Loucy (cell line): ENCODE results near the gene PEDS1.

Source experiments
- H2AFZ ChIP-seq: fragments of 200-600 bp; sonication (generic); 2 replicates; pipeline ENCODE4 v1.6.0; 2016; ENCODE audit warnings: antibody characterized with exemption, mild to moderate bottlenecking, low read length, moderate library complexity
- H3F3A ChIP-seq: fragments of 200-600 bp; 2 replicates; pipeline ENCODE4 v1.6.0; 2016; ENCODE audit warnings: antibody characterized with exemption, low read depth, mild to moderate bottlenecking
- H3K27me3 ChIP-seq: fragments of 200-600 bp; sonication (generic); 2 replicates; pipeline ENCODE4 v1.6.1; 2014; ENCODE audit warnings: low read length, mild to moderate bottlenecking; ENCODE audit not compliant: insufficient read depth, poor library complexity, severe bottlenecking
- H3K36me3 ChIP-seq: fragments of 200-600 bp; sonication (generic); 2 replicates; pipeline ENCODE4 v1.6.1; 2016; ENCODE audit warnings: low read length; ENCODE audit not compliant: insufficient read depth
- H3K4me1 ChIP-seq: fragments of 200-600 bp; sonication (generic); 2 replicates; pipeline ENCODE4 v1.5.1; 2014; ENCODE audit warnings: low read length, mild to moderate bottlenecking; ENCODE audit not compliant: insufficient read depth, poor library complexity, severe bottlenecking
- H3K4me2 ChIP-seq: fragments of 200-600 bp; sonication (generic); 2 replicates; pipeline ENCODE4 v1.6.0; 2014; ENCODE audit warnings: antibody characterized with exemption, low read length, low read depth, mild to moderate bottlenecking; ENCODE audit not compliant: poor library complexity, severe bottlenecking
- H3K4me3 ChIP-seq: fragments of 200-600 bp; sonication (generic); 2 replicates; pipeline ENCODE4 v1.5.1; 2014; ENCODE audit warnings: low read length, mild to moderate bottlenecking, mixed read lengths; ENCODE audit not compliant: poor library complexity, severe bottlenecking
- H3K79me2 ChIP-seq: fragments of 200-600 bp; sonication (generic); 2 replicates; pipeline ENCODE4 v1.6.1; 2014; ENCODE audit warnings: low read length; ENCODE audit not compliant: insufficient read depth
- H3K9ac ChIP-seq: fragments of 200-600 bp; sonication (generic); 2 replicates; pipeline ENCODE4 v1.6.0; 2014; ENCODE audit warnings: mild to moderate bottlenecking, low read depth, low read length, moderate library complexity; ENCODE audit not compliant: poor library complexity, severe bottlenecking
- H3K9me2 ChIP-seq: fragments of 200-600 bp; sonication (generic); replicated peaks from 2 replicates; pipeline ENCODE4 v1.6.1; 2016; ENCODE audit warnings: low read depth, low read length, mixed read lengths
- H3K9me3 ChIP-seq: fragments of 200-600 bp; sonication (generic); 2 replicates; pipeline ENCODE4 v1.6.1; 2014; ENCODE audit warnings: mild to moderate bottlenecking, antibody characterized with exemption, low read length, low read depth; ENCODE audit not compliant: insufficient read depth
- H4K20me1 ChIP-seq: fragments of 200-600 bp; sonication (generic); 2 replicates; pipeline ENCODE4 v1.6.0; 2014; ENCODE audit warnings: antibody characterized with exemption, low read length, mild to moderate bottlenecking; ENCODE audit not compliant: insufficient read depth, poor library complexity, severe bottlenecking
- EZH2phosphoT487 ChIP-seq: fragments of 200-600 bp; IDR thresholded peaks from 2 replicates; pipeline ENCODE4 v1.6.1; 2018; ENCODE audit warnings: antibody characterized with exemption, mild to moderate bottlenecking, moderate library complexity, borderline replicate concordance
- TF ChIP-seq, protein P1 (sequence below): fragments of 200-600 bp; sonication (generic); conservative IDR thresholded peaks from 2 replicates; pipeline ENCODE4 v1.5.1; 2014; ENCODE audit warnings: mild to moderate bottlenecking, antibody characterized with exemption, low read length

Gene PEDS1

DNA sequence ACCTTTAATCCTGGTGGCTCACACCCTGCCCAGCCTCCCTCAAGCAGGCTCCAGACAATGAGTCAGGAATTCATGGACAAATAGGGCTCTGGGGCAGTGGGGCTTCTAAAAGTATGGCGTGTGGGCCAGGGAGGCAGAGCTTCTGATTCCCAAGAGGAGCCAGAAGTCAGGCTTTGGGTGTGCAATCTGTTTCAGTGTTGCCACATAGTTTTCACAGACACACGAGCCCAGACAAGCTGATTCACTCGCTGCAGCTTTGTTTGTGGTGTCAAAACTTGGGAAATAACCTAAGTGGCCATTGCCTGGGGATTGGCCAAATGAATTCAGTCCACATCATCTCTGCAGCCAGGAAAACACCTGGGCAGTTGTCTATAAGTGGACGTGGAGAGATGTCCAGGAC lies 9.2 kb downstream of the PEDS1 start:
- H3K36me3 ChIP-seq, result peaks cover 37% of the 10 kb centered on the region; the same call in 1 of the 2 replicates
- peaks cover 37% of the 10 kb centered on the region for H3K4me1 ChIP-seq
- no peak overlapping the region for H3K9ac ChIP-seq
- no peaks in the 10 kb centered on the region for H3F3A ChIP-seq
- H3K27me3 ChIP-seq, result no peaks in the 10 kb centered on the region
- no peak overlapping the region for H3K4me3 ChIP-seq
- no peak overlapping the region for H2AFZ ChIP-seq
- no peaks in the 10 kb centered on the region for H3K9me2 ChIP-seq
- H3K79me2 ChIP-seq, result peaks cover 83% of the 10 kb centered on the region
- H3K4me2 ChIP-seq, result no peak overlapping the region
- TF ChIP-seq, protein P1, sequence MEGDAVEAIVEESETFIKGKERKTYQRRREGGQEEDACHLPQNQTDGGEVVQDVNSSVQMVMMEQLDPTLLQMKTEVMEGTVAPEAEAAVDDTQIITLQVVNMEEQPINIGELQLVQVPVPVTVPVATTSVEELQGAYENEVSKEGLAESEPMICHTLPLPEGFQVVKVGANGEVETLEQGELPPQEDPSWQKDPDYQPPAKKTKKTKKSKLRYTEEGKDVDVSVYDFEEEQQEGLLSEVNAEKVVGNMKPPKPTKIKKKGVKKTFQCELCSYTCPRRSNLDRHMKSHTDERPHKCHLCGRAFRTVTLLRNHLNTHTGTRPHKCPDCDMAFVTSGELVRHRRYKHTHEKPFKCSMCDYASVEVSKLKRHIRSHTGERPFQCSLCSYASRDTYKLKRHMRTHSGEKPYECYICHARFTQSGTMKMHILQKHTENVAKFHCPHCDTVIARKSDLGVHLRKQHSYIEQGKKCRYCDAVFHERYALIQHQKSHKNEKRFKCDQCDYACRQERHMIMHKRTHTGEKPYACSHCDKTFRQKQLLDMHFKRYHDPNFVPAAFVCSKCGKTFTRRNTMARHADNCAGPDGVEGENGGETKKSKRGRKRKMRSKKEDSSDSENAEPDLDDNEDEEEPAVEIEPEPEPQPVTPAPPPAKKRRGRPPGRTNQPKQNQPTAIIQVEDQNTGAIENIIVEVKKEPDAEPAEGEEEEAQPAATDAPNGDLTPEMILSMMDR, result no peak
- TF ChIP-seq EZH2phosphoT487, result no peak
- H3K9me3 ChIP-seq, result no peaks in the 10 kb centered on the region
- H4K20me1 ChIP-seq, result peaks cover 11% of the 10 kb centered on the region

DNA sequence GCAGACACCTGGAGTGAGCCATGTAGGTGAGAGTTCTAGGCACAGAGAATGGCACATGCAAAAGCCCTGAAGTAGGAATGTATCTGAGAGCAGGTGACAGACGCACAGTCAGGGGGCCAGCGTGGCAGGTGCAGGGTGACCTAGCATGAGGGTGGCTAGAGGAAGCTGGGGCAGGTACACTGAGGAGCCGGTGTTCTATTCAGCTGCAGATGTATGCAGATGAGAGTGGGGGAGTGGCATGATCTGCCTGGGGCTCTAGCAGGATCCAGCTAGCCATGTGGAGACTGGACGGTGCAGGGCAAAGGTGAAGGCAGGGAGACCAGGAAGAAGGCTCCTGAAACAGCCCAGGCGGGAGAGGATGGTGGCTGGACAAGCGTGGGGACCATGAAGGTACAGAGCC lies 10.7 kb downstream of the PEDS1 start:
- peaks cover 82% of the 10 kb centered on the region for H3K79me2 ChIP-seq
- no peaks in the 10 kb centered on the region for H3F3A ChIP-seq
- TF ChIP-seq, protein P1, result no peak
- TF ChIP-seq EZH2phosphoT487, result no peak
- H3K36me3 ChIP-seq, result peaks cover 51% of the 10 kb centered on the region; the same call in 1 of the 2 replicates
- H3K9me3 ChIP-seq, result no peaks in the 10 kb centered on the region
- H3K4me2 ChIP-seq, result no peak overlapping the region
- H3K9me2 ChIP-seq, result no peaks in the 10 kb centered on the region
- no peak overlapping the region for H3K9ac ChIP-seq
- H3K4me1 ChIP-seq, result peaks cover 21% of the 10 kb centered on the region
- H4K20me1 ChIP-seq, result peaks cover 17% of the 10 kb centered on the region
- H3K4me3 ChIP-seq, result no peak overlapping the region
- H2AFZ ChIP-seq, result no peak overlapping the region
- H3K27me3 ChIP-seq, result no peaks in the 10 kb centered on the region

DNA sequence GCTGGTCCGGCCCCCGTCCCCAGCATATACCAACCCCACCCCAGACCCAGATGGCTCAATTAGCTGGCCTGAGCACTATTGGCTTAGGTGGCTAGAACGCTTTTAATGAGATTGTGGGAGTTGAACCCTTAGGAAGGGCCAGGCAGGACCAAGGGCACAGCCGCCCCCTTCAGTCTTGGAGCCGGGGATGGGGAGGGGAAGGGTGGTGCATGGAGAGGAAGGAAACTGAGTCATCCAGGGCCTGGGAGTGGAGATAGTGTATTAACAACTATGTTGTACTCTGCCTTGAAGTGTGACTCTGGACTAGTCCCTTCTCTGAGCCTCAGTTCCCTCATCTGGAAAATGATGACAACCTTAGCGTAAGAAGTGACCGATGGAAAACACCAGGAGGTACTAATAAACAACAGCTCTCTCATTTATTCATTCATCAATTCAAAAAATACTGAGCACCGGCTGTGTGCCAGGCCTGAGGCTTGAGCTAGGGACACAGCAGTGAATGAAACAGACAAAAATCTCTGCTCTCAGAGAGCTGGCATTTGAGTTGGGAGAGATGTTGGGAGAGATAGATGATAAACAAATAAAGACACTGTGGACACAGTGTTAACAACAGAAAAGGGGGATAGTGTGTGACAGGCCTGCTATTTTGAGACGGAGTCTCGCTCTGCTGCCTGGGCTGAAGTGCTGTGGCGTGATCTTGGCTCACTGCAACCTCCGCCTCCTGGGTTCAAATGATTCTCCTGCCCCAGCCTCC lies 11.5 kb downstream of the PEDS1 start:
- H3K9ac ChIP-seq, result no peak overlapping the region
- no peaks in the 10 kb centered on the region for H3K27me3 ChIP-seq
- H4K20me1 ChIP-seq, result peaks cover 19% of the 10 kb centered on the region
- H3K4me1 ChIP-seq, result peaks cover 13% of the 10 kb centered on the region
- TF ChIP-seq EZH2phosphoT487, result no peak
- TF ChIP-seq, protein P1, result no peak
- H2AFZ ChIP-seq, result no peak overlapping the region
- H3K9me3 ChIP-seq, result no peaks in the 10 kb centered on the region
- no peaks in the 10 kb centered on the region for H3K9me2 ChIP-seq
- no peaks in the 10 kb centered on the region for H3F3A ChIP-seq
- H3K36me3 ChIP-seq, result peaks cover 55% of the 10 kb centered on the region; the same call in 1 of the 2 replicates
- peaks cover 82% of the 10 kb centered on the region for H3K79me2 ChIP-seq
- no peak overlapping the region for H3K4me2 ChIP-seq
- no peak overlapping the region for H3K4me3 ChIP-seq
